Measurements from ENCODE around the gene IGF1. TPM values are rescaled to one million over a fixed set of nuclear protein-coding genes. Genes with fewer than 3 reads are reported as not detected.

IGF1 gene
- polyA plus RNA-seq: not detected

DNA sequence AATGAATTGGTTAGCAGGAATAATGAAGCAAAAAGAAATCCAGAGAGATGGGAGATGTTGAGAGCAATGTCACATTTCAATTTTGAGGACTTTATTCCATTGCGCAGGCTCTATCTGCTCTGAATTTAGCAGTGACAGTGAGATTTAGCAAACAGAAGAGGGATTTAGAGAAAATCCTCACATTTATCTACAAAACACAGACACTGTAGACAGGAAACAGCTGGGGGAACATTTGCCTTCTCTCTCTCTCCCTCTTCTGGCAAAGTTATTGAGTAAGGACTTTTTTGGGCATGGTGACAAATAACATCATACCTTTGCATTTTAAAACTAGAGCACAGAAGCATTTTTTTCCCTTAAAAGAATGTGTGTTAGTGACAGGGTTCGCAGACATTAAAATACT, at the start of gene IGF1:
Gene IGF1, minus strand, starts transcription at position 158 of the 400 bp plus-strand sequence. CDS start 182 bp downstream, outside the sequence.
- Mint-ChIP-seq H3K4me1 (peaks cover 14 to 23% of the 10 kb centered on the region in 2 donors), H3K27ac (no peak within 1 kb of the TSS)

DNA sequence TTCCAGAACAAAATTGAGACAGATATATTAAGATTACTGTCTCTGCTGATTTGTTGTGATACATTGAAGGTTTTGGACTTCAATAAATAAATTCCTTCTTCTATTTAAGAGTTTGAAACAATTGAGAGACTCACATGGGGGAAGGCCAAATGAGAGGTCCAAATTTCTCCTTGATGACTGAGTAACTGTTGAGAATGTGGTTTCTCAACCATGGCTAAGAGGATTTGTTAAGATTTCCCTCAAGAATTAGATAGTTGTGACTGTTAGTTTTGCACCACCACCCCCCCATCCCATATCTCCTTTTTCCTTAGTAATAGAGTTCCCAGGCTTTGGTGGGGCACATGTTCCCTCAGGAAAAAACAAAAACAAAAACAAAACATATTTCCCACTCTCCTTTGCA, 47.7 kb upstream of the IGF1 start:
- Mint-ChIP-seq H3K27ac (no peak overlapping the region), H3K4me3 (no peak overlapping the region), H3K4me1 (no peaks in the 10 kb centered on the region), H3K27me3 (ENCODE audit: low read depth in 3 of 3) (peaks cover 0 to 10% (median 0%) of the 10 kb centered on the region in 3 donors), H3K9me3 (no peaks in the 10 kb centered on the region), H3K36me3 (no peaks in the 10 kb centered on the region)
- no peak for DNase-seq

More for the DNA sequence above, at the start of gene IGF1:
- Mint-ChIP-seq H3K36me3 (no peaks in the 10 kb centered on the region), H3K27me3 (ENCODE audit: low read depth in 3 of 3) (peaks cover 4 to 9% (median 6%) of the 10 kb centered on the region in 3 donors), H3K9me3 (no peaks in the 10 kb centered on the region), H3K4me3 (no peak within 1 kb of the TSS)
- DNase-seq: no peak

DNA sequence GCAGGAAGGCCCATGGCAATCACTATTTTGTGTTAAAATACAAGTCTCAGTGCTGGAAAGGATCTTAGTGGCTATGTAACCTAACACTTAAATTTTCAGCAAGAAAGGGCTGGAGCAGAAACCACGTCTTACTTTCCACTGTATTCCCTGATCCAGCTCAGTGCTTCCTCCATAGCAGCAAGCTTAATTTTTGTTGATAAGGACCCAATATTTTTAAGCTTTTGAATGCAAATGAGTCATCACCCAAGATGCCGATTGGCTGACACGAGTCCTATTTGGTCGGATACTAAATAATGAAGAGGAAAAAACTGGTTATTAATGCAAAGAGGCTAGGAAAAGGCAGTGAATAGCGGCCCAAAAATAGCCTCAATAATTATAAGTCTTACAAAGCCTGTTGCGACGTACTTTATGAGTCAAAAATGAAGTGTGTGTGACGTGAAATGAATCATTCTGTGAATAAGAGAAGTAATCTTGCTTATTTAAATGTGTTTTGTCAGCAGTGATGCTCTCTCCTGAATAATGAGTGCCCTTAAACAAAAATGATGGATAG, 46.9 kb upstream of the IGF1 start:
- Mint-ChIP-seq H3K4me1 (no peaks in the 10 kb centered on the region), H3K27ac (no peak overlapping the region), H3K4me3 (no peak overlapping the region), H3K9me3 (no peaks in the 10 kb centered on the region), H3K36me3 (no peaks in the 10 kb centered on the region), H3K27me3 (ENCODE audit: low read depth in 3 of 3) (peaks cover 0 to 10% (median 3%) of the 10 kb centered on the region in 3 donors)
- DNase-seq: no peak

DNA sequence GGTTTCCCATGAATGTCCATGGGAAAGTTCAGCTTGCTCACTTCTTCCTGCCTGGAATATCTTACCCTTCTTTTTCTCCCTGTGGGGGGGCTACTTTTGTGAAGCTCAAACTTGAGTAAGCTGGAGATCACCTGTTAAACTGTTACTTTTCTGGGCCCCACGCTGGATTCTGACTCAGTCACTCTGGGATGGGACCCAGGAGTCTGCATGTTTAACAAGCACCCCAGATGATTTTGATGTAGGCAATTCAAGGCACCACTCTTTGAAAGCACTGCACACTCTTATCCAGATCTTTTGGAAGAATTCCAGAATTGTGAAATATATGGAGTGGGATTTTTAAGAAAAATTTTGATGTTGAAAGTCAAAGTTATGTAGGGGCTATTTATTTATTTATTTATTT, 46.3 kb upstream of the IGF1 start:
- Mint-ChIP-seq H3K36me3 (no peaks in the 10 kb centered on the region), H3K9me3 (no peaks in the 10 kb centered on the region), H3K27me3 (ENCODE audit: low read depth in 3 of 3) (peaks cover 0 to 10% (median 3%) of the 10 kb centered on the region in 3 donors), H3K4me1 (no peaks in the 10 kb centered on the region), H3K27ac (no peak overlapping the region), H3K4me3 (no peak overlapping the region)
- no peak for DNase-seq

DNA sequence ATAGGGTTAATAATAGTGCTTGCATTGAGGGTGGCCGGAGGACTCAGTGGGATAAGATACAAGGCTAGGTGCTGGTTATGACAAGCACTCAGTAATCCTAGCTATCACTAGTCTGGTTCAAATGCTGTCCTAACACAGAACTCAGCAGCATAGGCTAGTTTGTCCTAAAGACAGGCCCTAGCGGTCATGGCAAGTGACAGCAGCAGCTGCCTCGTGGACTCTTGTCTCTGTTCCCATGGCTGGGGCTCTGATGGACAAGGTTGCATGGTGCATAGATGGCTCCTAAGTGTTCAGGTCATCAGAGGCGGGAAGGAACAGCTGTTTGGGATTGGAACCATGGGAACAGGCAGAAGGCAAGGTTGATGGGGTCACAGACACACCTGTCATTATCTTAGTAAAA, 42.4 kb upstream of the IGF1 start:
- Mint-ChIP-seq H3K36me3 (no peaks in the 10 kb centered on the region), H3K27ac (no peak overlapping the region), H3K9me3 (no peaks in the 10 kb centered on the region), H3K4me3 (no peak overlapping the region), H3K4me1 (no peaks in the 10 kb centered on the region), H3K27me3 (ENCODE audit: low read depth in 3 of 3) (peaks cover 0 to 3% (median 2%) of the 10 kb centered on the region in 3 donors)
- DNase-seq: no peak

DNA sequence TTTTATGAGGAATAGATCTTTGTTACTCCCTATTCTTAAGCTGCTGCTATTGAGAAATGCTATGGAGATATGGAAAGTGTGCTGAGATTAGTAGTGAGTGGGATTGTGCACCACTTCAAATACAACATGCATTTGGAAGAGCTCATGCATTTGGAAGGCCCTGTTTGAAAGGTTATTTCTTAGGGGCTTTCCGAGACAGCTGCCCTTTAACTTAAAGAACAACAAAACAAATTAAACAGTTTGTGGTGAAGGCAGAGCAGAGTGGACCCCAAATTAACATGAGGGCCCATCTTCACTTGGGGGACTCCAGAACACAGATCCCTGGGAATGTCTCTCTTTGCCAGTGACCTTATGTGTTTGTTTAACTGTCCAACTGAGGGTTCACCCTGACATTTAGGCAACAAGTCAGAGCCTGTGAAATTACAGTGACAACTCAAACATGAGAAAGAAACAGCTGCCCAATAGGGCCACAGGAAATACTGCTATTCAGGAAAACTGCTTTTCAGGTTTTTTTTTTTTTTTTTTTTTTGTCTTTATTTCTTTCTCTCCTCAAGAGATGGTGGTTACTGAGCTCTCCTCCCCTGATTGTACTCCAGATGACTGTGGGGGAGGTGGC, 41.4 kb upstream of the IGF1 start:
- H3K4me3 Mint-ChIP-seq: no peak overlapping the region
- H3K4me1 Mint-ChIP-seq: no peaks in the 10 kb centered on the region
- no peaks in the 10 kb centered on the region for H3K36me3 Mint-ChIP-seq
- H3K27me3 Mint-ChIP-seq (ENCODE audit: low read depth in 3 of 3): peaks cover 0 to 3% (median 2%) of the 10 kb centered on the region in 3 donors
- no peak overlapping the region for H3K27ac Mint-ChIP-seq
- H3K9me3 Mint-ChIP-seq: no peaks in the 10 kb centered on the region
- no peak for DNase-seq

DNA sequence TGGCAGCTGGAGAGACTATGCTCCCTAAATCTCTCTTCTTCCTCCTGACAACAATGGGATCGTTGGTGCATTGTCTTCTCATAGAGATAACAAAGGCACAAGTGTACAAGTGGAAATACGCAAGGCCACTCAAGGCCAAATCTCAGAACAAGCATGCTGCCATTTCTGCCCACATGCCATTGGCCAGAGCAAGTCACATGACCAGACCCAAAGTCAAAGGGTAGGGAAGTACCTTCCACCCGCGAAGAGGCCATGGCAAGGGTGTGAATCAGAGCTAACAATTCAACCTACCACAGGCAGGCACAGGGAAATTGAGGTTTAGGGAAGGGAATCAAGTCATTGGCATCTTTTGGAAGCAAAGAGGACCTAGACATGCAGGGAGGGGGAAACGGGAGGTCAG, 38.5 kb upstream of the IGF1 start:
- Mint-ChIP-seq H3K27ac (no peak overlapping the region), H3K4me1 (no peaks in the 10 kb centered on the region), H3K27me3 (ENCODE audit: low read depth in 3 of 3) (peaks cover 2 to 3% (median 3%) of the 10 kb centered on the region in 3 donors), H3K9me3 (no peaks in the 10 kb centered on the region), H3K36me3 (no peaks in the 10 kb centered on the region), H3K4me3 (no peak overlapping the region)
- DNase-seq: no peak

DNA sequence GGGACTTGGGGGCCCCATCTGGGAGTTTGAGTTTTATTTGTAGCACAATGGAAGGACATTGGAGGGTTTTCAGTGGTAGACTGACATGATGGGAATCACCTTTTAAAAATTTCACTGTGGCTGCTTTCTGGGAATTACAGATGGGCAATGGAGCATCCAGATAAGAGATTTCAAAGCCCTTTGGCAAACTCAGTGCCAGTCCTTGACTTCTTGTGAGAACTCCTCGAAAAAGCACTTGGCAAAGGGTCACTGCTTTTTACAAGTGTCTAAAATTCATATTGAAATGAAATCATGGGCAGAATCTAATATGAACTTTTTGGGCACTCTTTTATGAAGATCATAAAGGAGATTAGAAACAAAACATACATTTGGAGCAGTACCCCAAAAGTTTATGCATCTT, 34.3 kb upstream of the IGF1 start:
- Mint-ChIP-seq H3K9me3 (no peaks in the 10 kb centered on the region), H3K27ac (no peak overlapping the region), H3K4me3 (no peak overlapping the region), H3K27me3 (ENCODE audit: low read depth in 3 of 3) (peaks cover 0 to 3% (median 0%) of the 10 kb centered on the region in 3 donors), H3K36me3 (no peaks in the 10 kb centered on the region), H3K4me1 (no peaks in the 10 kb centered on the region)
- DNase-seq: no peak

DNA sequence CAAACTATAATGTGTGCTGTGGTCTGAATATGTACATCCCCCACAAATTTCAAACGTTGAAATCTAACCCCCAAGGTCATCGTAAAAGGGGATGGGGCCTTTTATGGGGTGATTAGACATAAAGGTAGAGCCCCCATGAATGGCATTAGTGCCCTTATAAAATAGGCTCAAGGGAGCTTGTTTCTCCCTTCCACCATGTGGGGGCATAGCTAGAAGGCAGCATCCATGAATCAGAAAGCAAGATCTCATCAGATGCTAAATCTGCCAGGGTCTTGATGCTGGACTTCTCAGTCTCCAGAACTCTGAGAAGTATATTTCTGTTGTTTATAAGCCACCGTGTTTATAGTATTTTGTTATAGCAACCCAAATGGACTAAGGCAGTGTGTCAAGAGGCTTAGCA, 33.4 kb upstream of the IGF1 start:
- DNase-seq: no peak
- no peak overlapping the region for H3K4me3 Mint-ChIP-seq
- no peaks in the 10 kb centered on the region for H3K4me1 Mint-ChIP-seq
- H3K9me3 Mint-ChIP-seq: no peaks in the 10 kb centered on the region
- peaks cover 0 to 3% (median 0%) of the 10 kb centered on the region in 3 donors for H3K27me3 Mint-ChIP-seq (ENCODE audit: low read depth in 3 of 3)
- H3K27ac Mint-ChIP-seq: no peak overlapping the region
- no peaks in the 10 kb centered on the region for H3K36me3 Mint-ChIP-seq

DNA sequence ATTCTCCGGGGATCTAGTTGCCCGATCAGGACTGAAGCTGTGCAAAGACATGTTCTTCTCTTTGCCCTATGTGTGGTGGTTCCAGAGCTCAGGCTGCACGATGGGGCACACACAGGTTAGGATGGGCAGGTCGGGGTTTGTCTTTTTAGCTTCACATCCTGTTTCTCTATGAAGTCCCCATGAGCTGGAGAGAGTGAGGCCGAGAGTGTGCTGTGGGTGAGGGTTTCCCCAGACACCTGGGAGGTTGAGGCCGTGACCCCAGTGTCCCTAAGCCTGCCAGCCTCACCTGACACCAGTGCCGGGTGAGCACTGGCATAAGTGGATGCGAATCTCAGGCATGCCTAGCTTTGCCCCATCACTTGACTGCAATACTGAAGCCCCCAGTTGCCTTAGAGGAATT, 32.9 kb upstream of the IGF1 start:
- Mint-ChIP-seq H3K4me3 (no peak overlapping the region), H3K27ac (no peak overlapping the region)

DNA sequence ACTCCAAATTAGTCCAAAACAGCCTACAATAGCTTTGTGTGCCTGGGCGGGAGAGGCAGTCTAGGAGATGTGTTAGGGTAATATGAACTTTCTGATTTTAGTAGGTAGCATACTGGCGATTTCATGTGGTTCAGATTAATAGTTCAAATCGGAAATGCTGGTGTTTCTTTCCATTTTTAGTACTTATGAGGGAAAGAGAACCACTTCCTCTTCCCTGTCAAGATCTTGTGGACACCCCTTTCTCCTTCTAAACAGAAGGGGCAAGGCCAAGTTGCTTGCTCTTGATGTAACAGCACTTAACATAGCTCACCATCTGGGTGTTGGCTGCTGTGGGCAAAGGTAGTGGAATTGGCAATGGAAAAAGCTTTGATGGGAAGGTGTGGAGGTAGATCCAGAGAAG, 32.2 kb upstream of the IGF1 start:
- H3K4me3 Mint-ChIP-seq: no peak overlapping the region
- peaks cover 0 to 3% (median 0%) of the 10 kb centered on the region in 3 donors for H3K27me3 Mint-ChIP-seq (ENCODE audit: low read depth in 3 of 3)
- peak overlapping the region in 1 of 6 donors; percentile 25 for H3K27ac Mint-ChIP-seq
- no peaks in the 10 kb centered on the region for H3K4me1 Mint-ChIP-seq
- DNase-seq: no peak
- no peaks in the 10 kb centered on the region for H3K36me3 Mint-ChIP-seq
- no peaks in the 10 kb centered on the region for H3K9me3 Mint-ChIP-seq

More for the DNA sequence above, 32.9 kb upstream of the IGF1 start:
- Mint-ChIP-seq H3K36me3 (no peaks in the 10 kb centered on the region), H3K27me3 (ENCODE audit: low read depth in 3 of 3) (peaks cover 0 to 3% (median 0%) of the 10 kb centered on the region in 3 donors), H3K4me1 (no peaks in the 10 kb centered on the region), H3K9me3 (no peaks in the 10 kb centered on the region)
- no peak for DNase-seq

DNA sequence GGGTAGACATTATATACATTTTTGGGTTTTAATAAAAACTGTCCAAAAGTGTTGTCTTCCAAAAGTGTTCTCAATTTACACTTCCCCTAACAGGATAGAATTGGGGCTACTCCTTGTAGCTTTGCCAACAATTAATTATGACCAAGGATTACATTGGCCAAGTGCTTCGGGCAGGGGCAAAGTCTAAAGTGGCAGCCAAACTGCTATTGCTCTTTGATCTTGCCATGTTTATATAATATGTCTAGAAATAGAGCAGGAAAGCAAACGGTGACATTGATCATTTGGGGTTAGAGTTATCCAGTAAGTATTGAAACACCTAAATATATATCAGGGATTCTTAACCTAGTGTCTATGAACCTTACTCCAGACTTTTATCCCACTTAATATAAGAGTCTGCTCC, 31.2 kb upstream of the IGF1 start:
- no peaks in the 10 kb centered on the region for H3K4me1 Mint-ChIP-seq
- no peak overlapping the region for H3K27ac Mint-ChIP-seq
- no peaks in the 10 kb centered on the region for H3K9me3 Mint-ChIP-seq
- no peak overlapping the region for H3K4me3 Mint-ChIP-seq
- no peaks in the 10 kb centered on the region for H3K36me3 Mint-ChIP-seq
- no peak for DNase-seq
- peaks cover 0 to 3% (median 0%) of the 10 kb centered on the region in 3 donors for H3K27me3 Mint-ChIP-seq (ENCODE audit: low read depth in 3 of 3)

DNA sequence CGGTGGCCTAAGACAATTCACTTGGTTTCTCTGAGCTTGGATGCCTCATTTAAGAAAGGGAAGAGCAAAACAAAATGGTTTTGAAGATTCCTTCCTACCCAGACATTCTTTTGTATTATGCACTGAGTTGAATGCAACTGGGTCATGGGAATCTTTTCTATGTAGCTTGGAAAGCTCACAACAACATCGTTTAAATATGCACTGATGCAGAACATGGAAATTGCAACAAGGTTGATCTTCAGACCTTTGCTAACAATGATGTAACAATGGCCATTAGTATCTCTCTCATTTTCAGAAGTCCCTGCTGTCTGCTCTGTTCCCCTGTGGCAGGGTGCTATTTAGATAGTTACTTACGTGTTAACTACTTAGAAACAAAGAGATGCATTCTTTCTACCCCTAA, 30.1 kb upstream of the IGF1 start:
- Mint-ChIP-seq H3K27me3 (ENCODE audit: low read depth in 3 of 3) (peaks cover 0 to 3% (median 0%) of the 10 kb centered on the region in 3 donors), H3K4me1 (no peaks in the 10 kb centered on the region), H3K27ac (no peak overlapping the region)

DNA sequence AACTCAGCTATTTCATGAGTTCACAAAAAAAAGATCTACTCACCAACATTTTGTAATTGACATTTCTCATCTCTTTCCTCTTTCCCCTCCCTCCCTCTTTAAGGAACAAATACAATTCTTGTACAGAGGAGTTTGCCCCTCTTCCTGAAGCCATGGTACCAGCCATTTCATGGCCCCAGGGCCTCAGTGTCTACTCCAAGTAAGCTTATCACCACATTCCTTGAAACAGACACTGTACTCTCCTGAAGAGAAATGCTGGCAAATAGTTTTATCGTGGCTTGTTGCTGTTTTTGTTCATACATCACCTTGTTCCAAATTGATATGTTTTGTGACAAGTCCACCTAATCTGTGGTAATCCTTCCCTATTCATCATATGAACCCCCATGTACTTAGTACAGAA, 29.7 kb upstream of the IGF1 start:
- Mint-ChIP-seq H3K9me3 (no peaks in the 10 kb centered on the region), H3K27me3 (ENCODE audit: low read depth in 3 of 3) (peaks cover 0 to 3% (median 0%) of the 10 kb centered on the region in 3 donors), H3K4me1 (no peaks in the 10 kb centered on the region), H3K36me3 (no peaks in the 10 kb centered on the region), H3K4me3 (no peak overlapping the region), H3K27ac (no peak overlapping the region)
- no peak for DNase-seq

More for the DNA sequence above, 30.1 kb upstream of the IGF1 start:
- H3K9me3 Mint-ChIP-seq: no peaks in the 10 kb centered on the region
- no peak overlapping the region for H3K4me3 Mint-ChIP-seq
- H3K36me3 Mint-ChIP-seq: no peaks in the 10 kb centered on the region
- DNase-seq: no peak

DNA sequence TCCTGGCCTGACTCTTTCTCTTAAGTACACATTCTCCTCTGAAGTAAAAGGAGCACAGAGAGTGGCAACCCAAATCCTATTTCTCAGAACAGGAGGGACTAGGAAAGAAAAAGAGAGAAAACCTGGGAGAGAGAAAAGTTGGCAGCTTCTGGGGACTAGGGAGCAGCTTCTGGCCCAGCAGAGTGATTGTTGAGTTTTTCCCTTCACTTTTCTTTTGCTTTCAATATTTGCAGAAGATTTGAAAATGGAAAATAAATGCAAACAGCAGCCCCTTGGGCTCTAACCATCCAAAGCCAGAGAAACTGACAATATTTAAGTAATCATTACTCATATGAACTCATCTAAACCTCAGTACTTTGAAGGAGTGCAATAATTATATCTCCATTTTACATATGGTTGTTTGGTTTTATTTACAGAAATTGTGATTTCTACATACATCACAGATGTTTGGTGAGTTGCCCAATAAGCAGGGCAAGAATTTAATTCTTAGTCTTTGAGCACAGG, 28.8 kb upstream of the IGF1 start:
- Mint-ChIP-seq H3K36me3 (no peaks in the 10 kb centered on the region), H3K27ac (no peak overlapping the region), H3K9me3 (no peaks in the 10 kb centered on the region), H3K27me3 (ENCODE audit: low read depth in 3 of 3) (peaks cover 0 to under 1% (median 0%) of the 10 kb centered on the region in 3 donors), H3K4me3 (no peak overlapping the region), H3K4me1 (no peaks in the 10 kb centered on the region)
- no peak for DNase-seq
